SK-N-MC (cell line): ENCODE results near the gene CARD9.
A peak's percentile ranks its signal among the peaks of the same experiment; 100 is the strongest.

Experiments
- EZH2 ChIP-seq: fragments of 200-600 bp; sonication (generic); IDR thresholded peaks from one replicate; pipeline ENCODE4 v1.6.1; 2017; ENCODE audit warnings: antibody characterized with exemption
- FOXP2 ChIP-seq: optimal IDR thresholded peaks from 2 replicates; pipeline ENCODE3; 2011; ENCODE audit warnings: mild to moderate bottlenecking, moderate library complexity; ENCODE audit not compliant: insufficient read depth; ENCODE audit errors: extremely low read length, control extremely low read depth
- POLR2AphosphoS5 ChIP-seq: IDR thresholded peaks from 2 replicates; pipeline ENCODE4 v1.6.1; 2012; ENCODE audit warnings: mild to moderate bottlenecking, low read depth, low read length, borderline replicate concordance

DNA sequence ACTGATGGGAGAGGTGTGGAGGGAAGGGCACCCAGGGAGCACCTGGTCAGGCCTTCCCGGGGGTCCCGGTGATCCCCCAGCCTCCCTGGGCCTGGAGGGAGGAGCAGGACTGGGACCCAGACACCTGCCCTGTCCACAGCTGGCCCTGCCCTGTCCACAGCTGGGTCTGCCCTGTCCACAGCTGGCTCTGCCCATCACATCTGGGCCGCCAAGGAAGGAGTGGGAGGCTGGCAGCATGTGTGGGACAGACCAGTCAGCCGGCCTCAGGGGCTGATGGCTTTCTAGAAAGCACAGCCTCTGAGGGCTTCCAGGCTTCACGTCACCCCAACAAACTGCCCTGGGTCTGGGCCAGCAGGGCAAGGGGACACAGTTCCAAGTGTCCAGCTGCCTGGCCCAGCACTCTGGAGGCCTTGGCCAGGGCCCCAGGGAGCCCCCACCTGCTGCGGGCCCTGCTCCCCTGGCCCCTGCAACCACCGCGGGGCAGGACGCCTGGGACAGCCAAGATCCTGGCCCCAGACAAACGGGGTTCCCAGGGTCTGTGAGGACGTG, 22.1 kb downstream of the CARD9 start:
- TF ChIP-seq EZH2 (no peak), POLR2AphosphoS5 (peak; percentile 10; the same call in 1 of the 2 replicates), FOXP2 (no peak)
